HG02642 (cell line): Measurements from ENCODE around the gene WHRN.

ENCODE experiments used
- ATAC-seq: cut with Tn5 transposase; IDR thresholded peaks from one replicate; pipeline ENCODE4 v1.9.1; 2021; ENCODE audit warnings: mild to moderate bottlenecking; ENCODE audit not compliant: unreplicated experiment, poor library complexity

Gene WHRN

DNA sequence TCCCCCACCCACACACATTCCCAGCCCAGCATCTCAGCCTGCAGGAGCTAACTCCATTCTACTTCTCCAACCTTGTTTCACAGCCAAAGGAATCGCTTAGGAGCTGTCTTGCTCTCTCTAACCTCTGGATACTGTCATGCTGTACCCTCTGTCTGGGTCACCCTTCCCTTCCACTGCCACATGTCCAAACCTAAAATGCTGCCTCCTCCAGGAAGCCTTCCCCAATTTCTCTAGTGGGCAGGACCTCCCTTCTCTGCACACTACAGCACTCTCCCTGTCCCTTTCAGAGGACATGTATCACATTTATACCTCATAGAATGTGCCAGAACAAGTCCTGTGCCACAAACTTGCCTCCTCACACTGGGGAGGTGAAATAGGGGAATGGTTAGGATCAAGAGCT, 30.8 kb downstream of the WHRN start:
- ATAC-seq: no peak

- no peak for ATAC-seq
Observed at GRCh38 chr9:114473447-114473801, 31.8 kb downstream of the WHRN start.

DNA sequence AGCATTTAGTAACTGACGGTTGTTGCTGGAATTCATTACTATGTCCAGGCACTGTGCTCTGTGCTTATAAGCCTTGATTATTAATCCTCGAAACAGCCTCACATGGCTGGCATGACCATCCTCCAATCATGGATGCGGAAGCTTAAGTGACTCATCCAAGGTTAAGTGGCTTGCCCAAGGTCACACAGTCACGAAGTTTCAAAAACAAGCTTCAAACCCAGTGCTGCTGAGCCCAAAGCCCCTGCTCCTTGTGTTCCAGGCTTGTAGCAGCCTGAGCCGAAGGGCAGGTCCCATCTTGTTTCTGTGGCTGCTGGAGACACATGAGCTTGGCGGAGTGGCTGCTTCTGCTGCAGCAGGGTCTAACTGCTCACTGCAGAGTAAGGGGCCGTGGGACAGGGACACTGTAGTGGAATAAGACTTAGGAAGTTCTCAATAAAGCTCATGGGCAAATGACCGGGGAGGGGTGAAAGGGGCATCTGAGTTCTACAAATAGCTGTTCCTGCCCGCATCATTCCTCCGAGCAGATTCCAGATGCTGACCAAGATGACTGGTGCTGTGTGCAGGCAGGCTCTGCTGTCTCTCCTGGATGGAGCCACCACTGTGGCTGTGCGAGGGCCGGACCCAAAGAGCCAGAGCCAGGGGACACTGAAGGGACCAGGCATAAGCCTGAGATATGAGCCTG, 32.4 kb downstream of the WHRN start:
- no peak for ATAC-seq

DNA sequence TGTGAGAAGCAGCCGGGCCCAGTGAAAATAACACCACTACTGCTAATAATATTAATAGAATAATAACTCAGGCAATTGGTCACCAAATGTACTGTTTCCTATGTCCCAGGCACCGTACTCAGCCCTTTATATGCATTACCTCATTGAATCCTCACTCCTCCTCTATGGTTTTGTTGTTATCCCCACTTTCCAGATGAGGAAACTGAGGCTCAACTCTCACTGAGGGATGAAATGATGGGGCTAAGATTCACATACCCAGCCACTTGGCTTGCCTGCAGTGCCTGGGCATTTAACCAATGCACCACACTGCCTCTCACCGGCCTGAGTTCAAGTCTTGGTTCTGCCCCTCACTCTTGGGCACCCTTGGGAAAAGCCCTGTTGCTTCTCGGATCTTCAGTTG, 34.1 kb downstream of the WHRN start:
- ATAC-seq: no peak

DNA sequence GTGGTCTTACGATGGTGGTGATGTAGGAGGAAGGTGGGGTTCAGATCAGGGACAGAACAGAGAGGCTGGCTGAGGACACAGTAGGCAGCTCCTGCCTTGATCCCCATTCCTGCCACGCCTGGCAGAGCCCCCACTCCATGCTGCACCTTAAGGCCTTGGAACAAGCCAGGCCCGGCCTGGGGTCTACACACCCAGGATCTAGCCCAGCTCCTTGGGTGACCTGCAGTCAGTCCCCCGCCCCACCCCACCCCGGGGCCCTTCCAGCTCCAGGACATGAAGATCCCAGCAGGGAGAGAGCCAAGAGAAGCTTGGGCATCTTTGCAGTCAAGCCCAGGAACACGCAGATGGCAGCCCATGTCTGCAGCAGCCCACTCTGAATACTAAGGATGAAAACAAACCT, 34.7 kb downstream of the WHRN start:
- ATAC-seq: no peak

DNA sequence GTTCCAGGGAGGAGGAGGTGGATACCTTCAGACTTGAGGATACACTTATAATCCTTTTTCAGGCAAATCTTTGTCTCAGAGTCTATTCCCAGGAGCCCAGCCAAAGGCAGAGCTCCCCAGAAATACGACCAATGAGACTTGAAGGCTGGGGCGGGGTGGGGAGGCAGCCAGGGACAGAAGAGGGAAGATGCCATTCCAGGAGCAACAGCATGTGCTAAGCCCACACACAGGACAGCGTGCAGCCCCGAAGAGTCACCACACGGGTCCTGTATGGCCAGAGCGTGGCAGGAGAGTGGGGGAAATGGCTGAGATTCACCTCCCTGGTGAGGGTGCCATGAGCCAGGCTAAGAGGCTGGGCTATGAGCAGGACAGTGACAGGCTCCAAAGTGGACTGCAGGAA, 35.2 kb downstream of the WHRN start:
- ATAC-seq: no peak

- ATAC-seq: no peak
Observed at GRCh38 chr9:114469091-114469853, 36.0 kb downstream of the WHRN start.

DNA sequence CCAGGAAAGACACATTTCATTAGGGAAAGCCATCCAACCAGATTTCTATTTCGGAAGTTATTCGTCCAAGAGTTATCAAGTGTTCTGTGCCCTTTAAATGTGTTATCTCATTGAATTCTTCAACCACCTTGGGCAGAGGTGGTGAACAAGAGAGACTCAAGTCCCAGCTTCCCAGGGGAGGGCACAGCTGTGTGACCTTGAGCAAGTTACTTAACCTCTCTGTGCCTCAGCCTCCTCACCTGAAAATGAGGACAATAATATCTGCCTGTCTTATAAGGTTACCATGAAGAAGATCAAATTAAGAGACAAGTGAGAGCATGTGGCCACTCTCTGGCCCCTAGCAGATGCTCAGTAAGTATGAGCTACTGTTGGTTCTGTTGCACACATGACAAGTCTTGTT, 37.4 kb downstream of the WHRN start:
- no peak for ATAC-seq

GRCh38 chr9:114467226-114467750, 38.0 kb downstream of the WHRN start:
- no peak for ATAC-seq

DNA sequence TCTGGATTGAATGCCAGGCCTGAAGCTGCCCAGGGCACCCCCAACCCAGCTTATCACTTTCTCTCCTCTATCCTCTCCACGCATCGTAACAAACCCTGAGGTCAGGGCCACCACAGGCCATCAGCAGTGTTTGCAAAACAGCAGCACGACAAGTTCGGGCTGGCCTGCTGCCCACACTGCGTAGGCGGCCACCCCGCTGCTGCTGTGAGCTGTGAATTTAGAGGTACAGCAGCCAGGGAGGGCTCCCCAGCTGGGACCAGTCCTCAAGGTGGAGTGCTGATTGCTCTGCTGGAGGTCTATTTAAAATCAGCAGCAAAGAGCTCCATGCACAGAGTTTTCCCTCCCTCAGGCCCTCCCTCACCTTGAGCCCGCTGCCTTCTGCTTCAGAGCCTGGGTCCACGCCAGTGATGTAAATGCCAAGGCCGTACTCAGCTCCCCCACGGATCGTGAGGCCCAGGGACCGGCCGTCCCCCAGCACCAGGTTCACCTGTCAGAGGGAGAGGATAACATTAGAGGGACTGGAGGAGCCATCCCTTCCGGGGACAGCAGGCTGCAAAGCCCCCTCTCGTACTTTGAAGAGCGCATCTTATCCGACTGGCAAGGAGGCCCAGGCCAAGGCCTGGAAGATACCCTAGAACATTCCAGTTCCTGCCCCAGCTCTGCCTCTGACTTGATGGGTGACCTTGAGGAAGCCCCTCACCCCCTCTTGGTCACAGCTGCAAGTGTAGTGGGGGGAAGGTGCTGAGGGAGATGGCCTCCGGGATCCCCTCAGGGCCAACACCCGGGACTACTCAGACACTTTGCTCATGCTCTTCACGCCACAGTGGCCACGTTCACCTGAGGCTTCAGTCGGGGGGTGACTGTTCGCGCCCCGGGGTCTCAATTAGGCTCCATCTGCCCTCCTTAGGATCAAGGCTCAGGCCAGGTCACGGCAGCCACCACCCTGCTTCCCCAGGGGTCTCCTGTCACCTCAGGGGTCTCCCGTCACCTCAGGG, 39.1 kb downstream of the WHRN start:
- no peak for ATAC-seq

GRCh38 chr9:114465417-114465816, 39.9 kb downstream of the WHRN start:
- ATAC-seq: no peak

- no peak for ATAC-seq
Observed at GRCh38 chr9:114464281-114465051, 40.8 kb downstream of the WHRN start.

DNA sequence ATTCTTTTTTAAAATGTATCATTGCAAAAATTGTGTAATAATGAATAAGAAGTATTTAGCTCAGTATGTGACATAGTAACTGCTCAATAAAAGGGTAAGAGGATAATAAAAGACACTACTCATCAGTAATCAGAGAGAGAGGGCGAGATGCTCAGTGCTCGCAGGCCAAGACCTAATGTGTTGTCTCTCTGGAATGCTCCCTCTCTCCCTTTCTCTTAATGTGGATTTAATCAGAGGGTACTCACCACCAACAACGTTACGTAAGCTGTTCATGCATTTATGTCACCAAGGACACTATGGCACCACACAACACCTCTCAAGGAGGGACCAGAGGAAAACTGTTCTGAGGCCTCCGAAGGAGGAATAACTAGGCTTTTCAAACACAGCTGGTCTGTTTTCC, 42.5 kb downstream of the WHRN start:
- ATAC-seq: no peak

- no peak for ATAC-seq
Observed at GRCh38 chr9:114461468-114461867, 43.8 kb downstream of the WHRN start.

DNA sequence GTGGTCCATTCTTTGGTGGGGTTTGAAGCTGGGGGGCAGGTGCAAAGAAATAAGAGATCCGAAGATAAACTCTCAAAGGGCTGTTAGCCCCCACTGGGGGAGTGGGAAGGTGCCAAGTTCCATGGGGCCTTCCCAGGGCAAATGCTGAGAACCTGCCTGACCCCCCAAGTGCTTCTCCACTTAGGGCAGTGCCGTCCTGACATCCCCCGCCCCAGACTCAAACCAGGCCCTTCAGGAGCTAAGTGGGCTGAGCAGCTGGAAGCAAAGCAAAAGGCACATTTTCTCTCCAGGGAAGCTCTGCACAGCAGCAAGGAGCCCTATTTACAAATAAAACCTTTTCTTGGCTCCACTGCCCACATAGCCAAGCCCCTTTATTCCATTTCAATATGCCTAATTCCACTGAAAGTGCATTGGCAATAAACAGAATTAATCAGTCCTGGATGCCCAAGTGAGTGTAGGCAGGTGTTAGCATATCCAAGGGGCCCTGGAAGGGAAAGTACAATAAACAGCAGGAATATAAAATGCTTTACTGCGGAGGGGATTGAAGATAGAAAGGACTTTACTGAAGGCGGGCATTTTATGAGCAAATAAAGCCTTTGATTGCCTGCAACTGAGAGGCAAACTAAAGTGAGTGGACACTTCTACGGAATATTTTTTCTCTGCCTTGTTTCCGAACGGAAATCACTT, 44.6 kb downstream of the WHRN start:
- ATAC-seq: no peak

GRCh38 chr9:114459464-114459863, 45.8 kb downstream of the WHRN start:
- no peak for ATAC-seq

- ATAC-seq: no peak
Observed at GRCh38 chr9:114456929-114457328, 48.3 kb downstream of the WHRN start.

DNA sequence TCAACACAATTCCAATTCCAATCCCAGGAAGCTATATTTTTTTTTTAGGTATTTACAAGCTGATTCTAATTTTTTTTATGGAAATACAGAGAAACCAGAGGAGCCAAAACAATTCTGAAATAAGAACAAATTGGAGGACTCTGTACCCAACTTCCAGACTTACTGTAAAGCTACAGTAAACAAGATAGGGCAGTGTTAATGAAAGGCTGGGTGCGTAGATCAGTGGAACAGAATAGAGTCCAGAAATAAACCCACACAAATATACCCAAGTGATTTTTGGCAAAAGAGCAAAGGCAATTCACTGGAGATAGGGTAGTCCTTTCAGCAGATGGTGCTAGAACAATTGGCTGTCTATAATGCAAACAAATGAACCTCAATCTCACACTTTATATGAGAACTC, 50.6 kb downstream of the WHRN start:
- no peak for ATAC-seq
